CD14-positive monocyte (primary cell): ENCODE measurements around the gene DNMBP. TPM values are rescaled to one million over a fixed set of nuclear protein-coding genes. Genes with fewer than 3 reads are reported as not detected.

Experiments
- DNase-seq, 3 donors: peaks; one replicate each; pipeline ENCODE4 v3.0.0-alpha.2; 2011 to 2022
- H2AFZ ChIP-seq: 2 replicates; pipeline ENCODE4 v1.6.0; 2012; ENCODE audit warnings: mild to moderate bottlenecking, low read depth, low read length, inconsistent platforms; ENCODE audit not compliant: insufficient read depth, poor library complexity, severe bottlenecking
- H3K27ac ChIP-seq, 2 donors: 1 replicate in 1 of 2; 2 replicates in 1 of 2; pipeline ENCODE4 v1.5.1; 2012 to 2013; ENCODE audit warnings: low read length in 2 of 2, control low read depth in 1 of 2, inconsistent platforms in 1 of 2, low read depth in 1 of 2, mild to moderate bottlenecking in 1 of 2
- H3K27me3 ChIP-seq, 2 donors: one replicate each; pipeline versions ENCODE4 v1.6.0 to v1.6.1; 2011 to 2013; ENCODE audit warnings: low read length in 2 of 2; ENCODE audit not compliant: control insufficient read depth in 2 of 2, insufficient read depth in 2 of 2
- H3K36me3 ChIP-seq, 2 donors: replicated peaks in 1 of 2; 1 replicate in 1 of 2; 2 replicates in 1 of 2; pipeline versions ENCODE4 v1.5.1 to v1.6.1; 2012 to 2013; ENCODE audit warnings: low read length in 2 of 2, control low read depth in 1 of 2, inconsistent platforms in 1 of 2, mild to moderate bottlenecking in 1 of 2; ENCODE audit not compliant: insufficient read depth in 2 of 2, control insufficient read depth in 1 of 2
- H3K4me1 ChIP-seq, 2 donors: 1 replicate in 1 of 2; 2 replicates in 1 of 2; pipeline versions ENCODE4 v1.5.1 to v1.6.1; 2012 to 2013; ENCODE audit warnings: low read length in 2 of 2, control low read depth in 1 of 2, inconsistent platforms in 1 of 2, mild to moderate bottlenecking in 1 of 2, moderate library complexity in 1 of 2; ENCODE audit not compliant: insufficient read depth in 2 of 2, control insufficient read depth in 1 of 2
- H3K4me2 ChIP-seq: replicated peaks from 2 replicates; pipeline ENCODE3; 2012; ENCODE audit warnings: low read length, moderate library complexity, mild to moderate bottlenecking; ENCODE audit not compliant: poor library complexity, severe bottlenecking; ENCODE audit errors: extremely low read depth
- H3K4me3 ChIP-seq, 3 experiments: fragments of 200-600 bp in 1 of 3; sonication (generic) in 1 of 3; replicated peaks in 1 of 3; 1 replicate in 2 of 3; 2 replicates in 1 of 3; pipeline ENCODE4 v1.5.1; 2011 to 2013; ENCODE audit warnings: low read length in 3 of 3, mild to moderate bottlenecking in 3 of 3, control low read depth in 2 of 3, low read depth in 2 of 3, inconsistent platforms in 1 of 3, moderate library complexity in 1 of 3
- H3K79me2 ChIP-seq: 2 replicates; pipeline ENCODE4 v1.6.0; 2012; ENCODE audit warnings: mild to moderate bottlenecking, control low read depth, inconsistent platforms, low read length, moderate library complexity; ENCODE audit not compliant: insufficient read depth
- H3K9ac ChIP-seq: 2 replicates; pipeline ENCODE4 v1.6.0; 2017; ENCODE audit warnings: low read length, mild to moderate bottlenecking; ENCODE audit not compliant: insufficient read depth, poor library complexity, severe bottlenecking
- H3K9me3 ChIP-seq, 2 donors: replicated peaks in 1 of 2; 1 replicate in 1 of 2; 2 replicates in 1 of 2; pipeline versions ENCODE4 v1.5.1 to v1.6.1; 2012 to 2013; ENCODE audit warnings: low read length in 2 of 2, control low read depth in 1 of 2; ENCODE audit not compliant: control insufficient read depth in 1 of 2, insufficient read depth in 1 of 2
- H4K20me1 ChIP-seq: 2 replicates; pipeline ENCODE4 v1.6.0; 2012; ENCODE audit warnings: mild to moderate bottlenecking, low read length, control low read depth, moderate library complexity; ENCODE audit not compliant: insufficient read depth
- H3K27ac Mint-ChIP-seq, 7 donors: one replicate each; pipeline ENCODE4 v1.8.0; 2020; ENCODE audit warnings: mild to moderate bottlenecking in 7 of 7, mixed read lengths in 7 of 7, moderate library complexity in 6 of 7, inconsistent platforms in 2 of 7
- H3K27me3 Mint-ChIP-seq, 3 donors: one replicate each; pipeline ENCODE4 v1.8.0; 2021 to 2022; ENCODE audit warnings: low read depth in 3 of 3, mild to moderate bottlenecking in 3 of 3, mixed read lengths in 3 of 3, moderate library complexity in 3 of 3, inconsistent platforms in 1 of 3
- H3K36me3 Mint-ChIP-seq, 2 donors: one replicate each; pipeline ENCODE4 v1.8.0; 2020; ENCODE audit warnings: mixed read lengths in 2 of 2, inconsistent platforms in 1 of 2, mild to moderate bottlenecking in 1 of 2
- H3K4me1 Mint-ChIP-seq: one replicate; pipeline ENCODE4 v1.8.0; 2020; ENCODE audit warnings: mild to moderate bottlenecking, mixed read lengths
- H3K4me3 Mint-ChIP-seq, 2 donors: one replicate each; pipeline ENCODE4 v1.8.0; 2020; ENCODE audit warnings: mild to moderate bottlenecking in 2 of 2, mixed read lengths in 2 of 2, moderate library complexity in 1 of 2
- H3K9me3 Mint-ChIP-seq, 7 donors: one replicate each; pipeline ENCODE4 v1.8.0; 2020 to 2022; ENCODE audit warnings: mixed read lengths in 7 of 7, mild to moderate bottlenecking in 6 of 7, moderate library complexity in 6 of 7, inconsistent platforms in 2 of 7
- WGBS: methylation state at CpG from one replicate; pipeline ENCODE4 v1.1.5; 2013; ENCODE audit warnings: missing lambda C conversion rate; ENCODE audit not compliant: insufficient coverage; 5-methylcytosine and 5-hydroxymethylcytosine counted together
- intact Hi-C, 2 donors: fragments of 100-400 bp; cut with micrococcal nuclease; formaldehyde crosslinking; loops; one replicate each; pipeline versions ENCODE4 v1.15.0 to v1.15.1; 2023
- polyA plus RNA-seq, 3 donors: library from polyadenylated mRNA; depleted of rRNA in 1 of 3; unstranded in 2 of 3; stranded (reverse) in 1 of 3; fragments of 300-500 nt in 2 of 3; fragments of >200 nt in 1 of 3; fragmentation: Illumina TruSeq in 2 of 3; gene quantifications; 1 replicate in 2 of 3; 2 replicates in 1 of 3; pipeline ENCODE4 v1.2.3, GENCODE V29; 2012 to 2021
- TF ChIP-seq, protein P1 (sequence below): fragments of 200-600 bp; IDR thresholded peaks from one replicate; pipeline ENCODE4 v1.8.0; 2022; ENCODE audit warnings: antibody characterized with exemption, mild to moderate bottlenecking

The DNMBP gene
- polyA plus RNA-seq, 3 donors, result 0.83 to 10.3 (median 1.2) TPM

DNA sequence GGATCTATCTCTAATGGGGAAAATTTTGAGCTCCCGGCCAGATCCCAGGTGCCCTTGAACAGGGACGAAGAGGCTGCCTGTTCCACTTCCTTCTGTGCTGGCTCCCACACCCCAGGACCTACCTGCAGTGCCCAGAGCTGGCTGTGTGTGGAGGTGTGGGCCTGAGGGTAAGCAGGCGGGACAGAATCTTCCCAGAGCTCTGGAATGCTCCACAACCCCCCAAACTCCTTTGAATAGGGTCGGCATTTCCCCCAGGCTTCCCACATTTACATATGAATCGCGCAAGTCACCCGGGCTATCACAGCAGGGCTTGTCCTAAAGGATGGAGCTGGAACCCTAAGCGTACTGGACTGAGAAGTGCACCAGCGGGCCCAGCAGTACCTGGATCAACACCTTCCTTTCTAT, 95.9 kb downstream of the DNMBP start:
- H3K36me3 Mint-ChIP-seq, result peaks cover 1 to 5% of the 10 kb centered on the region in 2 donors
- Histone ChIP-seq H3K79me2 (no peaks in the 10 kb centered on the region), H3K27me3 (no peaks in the 10 kb centered on the region), H3K9ac (no peak overlapping the region), H3K9me3 (no peaks in the 10 kb centered on the region), H3K27ac (no peak overlapping the region), H4K20me1 (no peaks in the 10 kb centered on the region), H3K36me3 (peaks cover 0 to 1% of the 10 kb centered on the region in 2 donors), H3K4me3 (no peak overlapping the region), H2AFZ (no peak overlapping the region), H3K4me2 (no peak overlapping the region), H3K4me1 (no peaks in the 10 kb centered on the region)
- no peaks in the 10 kb centered on the region for H3K9me3 Mint-ChIP-seq
- H3K4me3 Mint-ChIP-seq, result no peak overlapping the region
- intact Hi-C loops, result no loop called here
- WGBS, result 91% methylated on average over 7 of the region's 9 CpGs
- TF ChIP-seq, protein P1, sequence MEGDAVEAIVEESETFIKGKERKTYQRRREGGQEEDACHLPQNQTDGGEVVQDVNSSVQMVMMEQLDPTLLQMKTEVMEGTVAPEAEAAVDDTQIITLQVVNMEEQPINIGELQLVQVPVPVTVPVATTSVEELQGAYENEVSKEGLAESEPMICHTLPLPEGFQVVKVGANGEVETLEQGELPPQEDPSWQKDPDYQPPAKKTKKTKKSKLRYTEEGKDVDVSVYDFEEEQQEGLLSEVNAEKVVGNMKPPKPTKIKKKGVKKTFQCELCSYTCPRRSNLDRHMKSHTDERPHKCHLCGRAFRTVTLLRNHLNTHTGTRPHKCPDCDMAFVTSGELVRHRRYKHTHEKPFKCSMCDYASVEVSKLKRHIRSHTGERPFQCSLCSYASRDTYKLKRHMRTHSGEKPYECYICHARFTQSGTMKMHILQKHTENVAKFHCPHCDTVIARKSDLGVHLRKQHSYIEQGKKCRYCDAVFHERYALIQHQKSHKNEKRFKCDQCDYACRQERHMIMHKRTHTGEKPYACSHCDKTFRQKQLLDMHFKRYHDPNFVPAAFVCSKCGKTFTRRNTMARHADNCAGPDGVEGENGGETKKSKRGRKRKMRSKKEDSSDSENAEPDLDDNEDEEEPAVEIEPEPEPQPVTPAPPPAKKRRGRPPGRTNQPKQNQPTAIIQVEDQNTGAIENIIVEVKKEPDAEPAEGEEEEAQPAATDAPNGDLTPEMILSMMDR, result no peak
- H3K27me3 Mint-ChIP-seq, result no peaks in the 10 kb centered on the region
- H3K27ac Mint-ChIP-seq, result peak overlapping the region in 1 of 7 donors; percentile 57
- H3K4me1 Mint-ChIP-seq, result peaks cover 5% of the 10 kb centered on the region
- no peak for DNase-seq

GRCh38 chr10:99912041-99912440, 97.7 kb downstream of the DNMBP start:
- Mint-ChIP-seq H3K36me3 (peaks cover 16 to 22% of the 10 kb centered on the region in 2 donors), H3K4me1 (no peaks in the 10 kb centered on the region), H3K9me3 (no peaks in the 10 kb centered on the region), H3K27me3 (no peaks in the 10 kb centered on the region), H3K27ac (no peak overlapping the region), H3K4me3 (no peak overlapping the region)
- TF ChIP-seq, protein P1, result no peak
- peaks cover 14 to 15% of the 10 kb centered on the region in 2 donors for H3K36me3 ChIP-seq
- H4K20me1 ChIP-seq, result no peaks in the 10 kb centered on the region
- no peaks in the 10 kb centered on the region for H3K4me1 ChIP-seq
- H3K79me2 ChIP-seq, result no peaks in the 10 kb centered on the region
- H3K4me3 ChIP-seq, result no peak overlapping the region
- DNase-seq, result no peak
- H3K9ac ChIP-seq, result no peak overlapping the region
- H2AFZ ChIP-seq, result no peak overlapping the region
- intact Hi-C loops, result no loop called here
- no peaks in the 10 kb centered on the region for H3K9me3 ChIP-seq
- no peaks in the 10 kb centered on the region for H3K27me3 ChIP-seq
- no peak overlapping the region for H3K4me2 ChIP-seq
- no peak overlapping the region for H3K27ac ChIP-seq
